HG03378 (cell line): ENCODE results near the gene CBARP.
"Not testable (repeated sequence)": the region's sequence is repeated elsewhere in the genome, so short reads cannot be mapped to it uniquely, and the experiment has no call there.

Experiments used
- ATAC-seq: cut with Tn5 transposase; IDR thresholded peaks from one replicate; pipeline ENCODE4 v1.9.1; 2021; ENCODE audit warnings: mild to moderate bottlenecking, moderate library complexity; ENCODE audit not compliant: unreplicated experiment

Gene CBARP

DNA sequence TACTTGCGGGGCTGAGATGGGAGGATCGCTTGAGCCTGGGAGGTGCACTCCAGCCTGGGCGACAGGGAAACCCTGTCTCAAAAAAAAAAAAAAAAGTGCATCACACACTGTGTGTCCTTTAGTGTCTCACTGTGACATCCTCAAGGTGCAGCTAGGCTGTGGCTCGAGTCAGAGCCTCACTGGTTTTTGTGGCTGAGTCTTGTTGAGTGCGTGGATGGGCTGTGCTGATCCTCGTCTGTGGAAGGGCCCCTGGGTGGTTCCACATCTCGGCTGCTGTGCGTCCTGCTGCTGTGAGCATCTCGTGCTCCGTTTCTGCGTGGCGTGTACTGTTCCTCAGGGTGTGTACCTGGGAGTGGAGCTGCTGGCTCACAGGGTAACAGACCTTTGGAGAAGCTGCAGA is 21.0 kb downstream of the CBARP start:
- ATAC-seq, result no peak

DNA sequence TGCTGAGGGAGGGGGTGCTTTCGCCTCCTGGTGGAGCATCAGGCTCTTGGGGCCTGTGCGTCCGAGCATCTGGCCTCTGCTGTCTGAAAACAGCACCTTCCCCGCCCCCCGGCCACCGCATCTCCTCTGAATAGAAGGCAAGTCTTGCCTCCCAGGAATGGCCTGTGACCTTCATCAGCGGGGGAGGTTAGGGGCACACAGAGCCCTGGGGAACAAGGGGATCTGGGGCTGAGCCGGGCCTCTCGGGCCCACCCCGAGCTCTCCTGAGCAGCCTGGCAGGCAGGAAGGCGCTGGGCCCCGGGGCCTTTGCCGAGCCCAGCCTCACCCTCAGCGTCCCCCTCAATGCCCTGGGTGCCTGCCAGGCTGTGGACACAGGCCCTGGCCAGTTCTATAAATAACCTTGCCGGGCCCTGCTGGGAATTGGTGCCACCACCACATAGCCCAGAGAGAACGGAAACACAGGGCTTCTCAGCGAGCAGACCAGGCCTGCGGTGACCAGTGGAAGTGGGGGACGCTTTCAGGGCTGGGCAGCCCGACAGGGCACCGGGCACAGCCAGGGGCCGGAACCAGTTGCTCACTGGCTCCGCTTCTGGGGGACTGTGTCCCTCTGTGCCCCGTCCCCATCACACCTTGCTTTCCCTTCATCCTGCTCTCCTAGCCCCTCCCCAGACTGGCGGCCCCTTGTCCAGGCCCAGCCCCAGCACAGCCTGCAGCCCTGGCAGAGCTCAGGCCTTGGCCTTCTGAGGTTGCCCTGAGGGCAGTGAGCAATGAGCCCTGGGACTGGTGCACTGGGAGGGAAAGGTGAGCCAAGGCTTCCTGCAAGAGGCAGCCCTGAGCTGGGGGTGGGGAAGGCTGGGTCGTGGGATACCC is 22.7 kb downstream of the CBARP start:
- ATAC-seq, result no peak

DNA sequence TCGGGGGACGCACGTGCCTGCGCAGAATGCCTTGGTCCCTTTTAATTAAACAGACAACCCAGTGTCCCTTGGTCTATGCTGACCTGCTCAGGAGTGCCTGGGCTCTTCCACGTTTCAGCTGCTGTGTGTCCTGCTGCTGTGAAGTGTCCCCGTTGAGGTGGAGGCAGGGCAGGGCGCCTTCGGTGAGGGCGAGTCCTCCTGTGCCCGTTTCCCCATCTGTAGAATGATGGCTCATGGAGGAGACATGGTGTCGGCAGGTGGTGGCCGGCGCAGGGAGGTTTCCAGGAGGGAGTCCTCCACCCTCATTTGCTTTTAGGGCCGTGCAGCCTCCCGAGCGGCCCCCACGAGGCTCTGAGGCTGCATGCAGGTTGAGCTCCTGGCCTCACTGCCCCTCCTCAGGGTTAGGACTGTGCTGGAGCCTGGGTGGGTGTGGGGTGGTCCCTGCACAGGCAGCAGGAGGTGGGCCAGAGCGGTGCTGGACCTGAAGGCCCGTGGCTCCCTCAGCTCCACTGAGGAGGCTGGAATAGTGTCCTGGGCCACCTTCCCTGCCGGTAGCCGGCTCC is 23.4 kb downstream of the CBARP start:
- no peak for ATAC-seq

DNA sequence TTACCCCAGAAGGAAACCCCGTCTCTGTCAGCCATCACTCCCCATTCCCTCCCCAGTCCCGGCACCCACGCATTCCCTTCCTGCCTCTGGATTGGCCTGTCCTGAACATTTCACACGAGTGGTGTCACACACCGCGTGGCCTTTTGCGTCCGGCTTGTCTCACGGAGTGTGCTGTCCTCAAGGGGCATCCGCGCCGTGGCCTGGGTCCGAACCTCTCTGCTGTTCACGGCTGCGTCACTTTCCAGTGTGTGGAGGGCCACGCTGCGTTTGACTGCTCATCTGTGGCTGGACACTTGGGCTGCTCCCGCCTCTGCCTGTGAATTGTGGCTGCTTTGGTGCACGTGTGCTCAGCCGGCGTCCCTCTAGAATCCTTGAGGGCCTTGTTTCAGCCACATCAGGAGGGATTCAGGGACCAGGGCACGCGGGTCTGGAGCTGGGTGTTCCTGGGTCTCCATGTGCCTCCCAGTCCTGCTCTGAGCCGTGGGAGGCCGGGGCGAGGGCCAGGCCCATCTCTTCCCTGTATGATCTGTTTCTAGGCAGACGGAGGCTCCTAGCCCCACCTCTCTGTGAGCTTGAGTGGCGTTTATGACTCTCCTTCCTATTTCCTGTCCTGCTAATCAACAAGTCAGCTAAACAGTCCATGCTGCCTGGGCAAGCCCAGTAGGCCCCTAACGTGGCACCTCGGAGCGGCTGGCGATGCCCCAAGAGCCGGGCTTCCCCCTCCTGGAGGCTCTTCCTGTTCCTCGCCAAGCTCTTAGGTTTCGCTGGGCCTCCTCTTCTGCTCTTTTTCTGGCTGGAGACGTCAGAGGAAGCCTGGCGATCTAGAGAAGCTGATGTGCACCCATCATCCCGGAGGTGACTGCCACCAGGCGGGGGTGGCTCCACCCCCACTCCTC is 24.2 kb downstream of the CBARP start:
- no peak for ATAC-seq

DNA sequence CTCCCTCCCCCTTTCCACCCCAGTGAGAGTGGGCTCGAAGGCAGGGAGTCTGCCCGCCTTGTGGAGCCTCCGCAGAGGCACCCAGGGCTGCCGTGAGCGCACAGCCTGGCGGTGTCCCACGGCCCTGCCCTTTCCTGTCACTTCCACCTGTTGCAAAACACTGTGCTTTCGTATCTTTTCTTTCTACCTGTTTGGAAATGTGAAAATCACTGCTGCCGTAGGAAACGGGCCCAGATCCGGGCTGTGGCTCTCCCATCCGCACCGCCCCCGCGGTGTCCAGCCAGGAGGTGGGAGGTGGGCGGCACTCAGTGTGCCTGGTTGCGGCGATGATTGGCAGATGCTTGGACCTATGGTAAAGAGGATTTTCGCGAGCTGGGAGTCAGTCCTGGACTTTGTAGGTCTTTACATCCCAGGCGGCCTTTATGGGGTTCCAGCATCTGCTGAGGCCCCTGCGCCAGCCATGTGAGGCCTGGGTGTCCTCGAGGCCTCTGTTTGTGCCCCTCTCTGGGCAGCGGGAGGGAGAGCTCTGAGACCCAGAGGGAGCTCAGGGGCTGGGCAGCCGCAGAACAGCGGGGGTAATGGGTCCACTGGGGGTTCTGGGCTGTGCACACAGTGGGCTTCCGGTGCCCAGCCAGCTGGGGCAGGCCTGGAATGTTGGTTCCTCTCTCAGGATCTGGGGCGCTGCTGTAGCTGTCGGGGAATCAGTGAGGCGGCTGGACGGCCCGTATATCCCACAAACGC is 26.1 kb downstream of the CBARP start:
- ATAC-seq, result no peak

DNA sequence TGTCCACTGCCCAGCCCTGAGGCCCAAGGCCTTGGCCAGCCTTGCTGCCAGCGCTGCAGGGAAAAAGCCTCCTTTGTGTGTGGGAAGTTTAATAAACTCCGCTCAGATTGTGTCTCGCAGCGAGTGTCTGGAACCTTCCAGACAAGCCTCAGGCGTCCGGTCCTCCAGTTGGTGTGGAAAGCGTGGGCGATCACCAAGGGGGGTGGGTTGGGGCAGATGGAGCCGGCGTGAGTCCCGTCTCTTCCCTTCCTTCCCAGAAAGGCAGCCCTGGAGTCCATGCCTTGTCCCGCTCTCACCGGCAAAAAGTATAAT is 27.6 kb downstream of the CBARP start:
- ATAC-seq, result no peak

DNA sequence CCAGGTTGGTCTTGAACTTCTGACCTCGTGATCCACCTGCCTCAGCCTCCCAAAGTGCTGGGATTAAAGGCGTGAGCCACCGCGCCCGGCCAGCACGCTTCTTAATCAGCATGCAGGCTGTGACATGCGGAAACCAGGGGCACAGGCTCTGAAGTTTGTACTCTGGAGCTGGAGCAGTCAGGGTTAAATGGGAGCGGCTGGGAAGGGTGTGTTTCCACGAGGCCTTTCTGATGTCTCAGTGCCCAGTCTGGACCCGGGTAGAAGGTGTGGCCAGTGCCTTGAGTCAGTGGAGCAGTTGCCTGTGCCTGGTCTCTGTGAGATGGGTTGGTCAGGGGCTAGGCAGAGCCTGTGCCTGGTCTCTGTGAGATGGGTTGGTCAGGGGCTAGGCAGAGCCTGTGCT is 29.0 kb downstream of the CBARP start:
- not testable (repeated sequence) for ATAC-seq

DNA sequence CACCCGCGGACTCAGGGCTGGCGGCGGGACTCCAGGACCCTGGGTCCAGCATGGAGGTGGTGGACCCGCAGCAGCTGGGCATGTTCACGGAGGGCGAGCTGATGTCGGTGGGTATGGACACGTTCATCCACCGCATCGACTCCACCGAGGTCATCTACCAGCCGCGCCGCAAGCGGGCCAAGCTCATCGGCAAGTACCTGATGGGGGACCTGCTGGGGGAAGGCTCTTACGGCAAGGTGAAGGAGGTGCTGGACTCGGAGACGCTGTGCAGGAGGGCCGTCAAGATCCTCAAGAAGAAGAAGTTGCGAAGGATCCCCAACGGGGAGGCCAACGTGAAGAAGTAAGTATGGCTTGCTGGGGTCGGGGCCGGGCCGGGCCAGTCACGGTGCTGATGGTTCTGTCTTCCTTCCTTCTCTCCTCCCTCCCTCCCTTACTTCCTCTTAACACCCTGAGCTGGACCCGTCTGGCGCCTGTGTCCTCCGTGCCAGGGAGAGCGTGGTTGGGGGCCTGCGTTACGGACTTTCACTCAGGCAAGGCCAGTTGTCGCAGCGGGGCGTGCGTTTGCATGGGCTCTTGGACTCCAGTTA is 30.8 kb downstream of the CBARP start:
- no peak for ATAC-seq

DNA sequence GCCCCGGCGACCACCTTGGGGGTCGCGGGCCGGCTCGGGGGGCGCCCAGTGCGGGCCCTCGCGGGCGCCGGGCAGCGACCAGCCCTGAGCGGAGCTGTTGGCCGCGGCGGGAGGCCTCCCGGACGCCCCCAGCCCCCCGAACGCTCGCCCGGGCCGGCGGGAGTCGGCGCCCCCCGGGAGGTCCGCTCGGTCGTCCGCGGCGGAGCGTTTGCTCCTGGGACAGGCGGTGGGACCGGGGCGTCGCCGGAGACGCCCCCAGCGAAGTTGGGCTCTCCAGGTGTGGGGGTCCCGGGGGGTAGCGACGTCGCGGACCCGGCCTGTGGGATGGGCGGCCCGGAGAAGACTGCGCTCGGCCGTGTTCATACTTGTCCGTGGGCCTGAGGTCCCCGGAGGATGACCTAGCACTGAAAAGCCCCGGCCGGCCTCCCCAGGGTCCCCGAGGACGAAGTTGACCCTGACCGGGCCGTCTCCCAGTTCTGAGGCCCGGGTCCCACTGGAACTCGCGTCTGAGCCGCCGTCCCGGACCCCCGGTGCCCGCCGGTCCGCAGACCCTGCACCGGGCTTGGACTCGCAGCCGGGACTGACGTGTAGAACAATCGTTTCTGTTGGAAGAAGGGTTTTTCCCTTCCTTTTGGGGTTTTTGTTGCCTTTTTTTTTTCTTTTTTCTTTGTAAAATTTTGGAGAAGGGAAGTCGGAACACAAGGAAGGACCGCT is 31.5 kb downstream of the CBARP start:
- ATAC-seq, result no peak

DNA sequence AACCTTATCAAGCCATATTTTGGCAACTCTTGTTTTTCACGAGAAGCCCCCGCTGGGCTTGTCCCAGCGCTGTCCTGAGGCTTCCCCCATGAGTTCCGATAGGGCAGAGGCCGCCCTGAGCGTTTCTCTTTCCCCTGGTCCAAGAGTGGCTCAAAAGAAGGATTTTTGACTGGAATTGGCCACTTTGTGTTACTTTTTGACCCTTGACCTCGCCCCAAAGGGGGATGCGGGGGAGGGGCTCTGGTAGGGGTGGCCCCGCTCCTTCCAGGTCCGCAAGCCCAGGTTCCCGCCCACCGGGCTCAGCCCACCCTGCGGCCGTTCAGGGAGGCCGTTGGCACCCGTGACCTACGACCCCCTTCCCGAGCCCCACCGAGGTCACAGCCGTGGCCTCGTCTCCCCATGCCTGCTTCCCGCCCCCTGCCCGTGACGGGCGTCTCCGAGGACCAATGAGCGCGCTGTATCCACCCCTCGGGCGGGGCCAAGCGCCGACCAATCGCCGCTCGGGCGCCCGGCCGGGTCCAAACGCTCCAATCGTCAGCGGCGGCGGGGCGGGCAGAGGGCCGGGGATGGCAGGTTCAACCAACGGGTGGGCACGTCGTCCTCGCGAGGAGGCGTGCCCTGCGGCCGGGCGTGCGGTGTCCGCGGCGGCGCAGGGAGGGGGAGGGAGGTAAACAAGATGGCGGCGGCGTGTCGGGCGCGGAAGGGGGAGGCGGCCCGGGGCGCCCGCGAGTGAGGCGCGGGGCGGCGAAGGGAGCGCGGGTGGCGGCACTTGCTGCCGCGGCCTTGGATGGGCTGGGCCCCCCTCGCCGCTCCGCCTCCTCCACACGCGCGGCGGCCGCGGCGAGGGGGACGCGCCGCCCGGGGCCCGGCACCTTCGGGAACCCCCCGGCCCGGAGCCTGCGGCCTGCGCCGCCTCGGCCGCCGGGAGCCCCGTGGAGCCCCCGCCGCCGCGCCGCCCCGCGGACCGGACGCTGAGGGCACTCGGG is 32.4 kb downstream of the CBARP start, which contains the start of gene STK11:
TSS of gene STK11 (plus strand) at position 665 of the 986 bp plus-strand sequence. CDS start 1,136 bp downstream, outside the sequence.
- peak; percentile 65 for ATAC-seq

DNA sequence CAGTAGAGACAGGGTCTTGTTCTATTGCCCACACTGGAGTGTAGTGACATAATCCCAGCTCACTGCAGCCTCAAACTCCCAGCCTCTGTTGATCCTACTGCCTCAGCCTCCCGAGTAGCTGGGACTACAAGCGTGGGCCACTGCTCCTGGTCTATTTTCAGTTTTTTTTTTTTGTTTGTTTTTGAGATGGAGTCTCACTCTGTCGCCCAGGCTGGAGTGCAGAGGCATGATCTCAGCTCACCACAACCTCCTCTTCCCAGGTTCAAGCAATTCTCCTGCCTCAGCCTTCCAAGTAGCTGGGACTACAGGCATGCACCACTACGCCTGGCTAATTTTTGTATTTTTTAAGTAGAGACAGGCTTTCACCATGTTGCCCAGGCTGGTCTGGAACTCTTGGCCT is 37.2 kb downstream of the CBARP start:
- ATAC-seq, result not testable (repeated sequence)

DNA sequence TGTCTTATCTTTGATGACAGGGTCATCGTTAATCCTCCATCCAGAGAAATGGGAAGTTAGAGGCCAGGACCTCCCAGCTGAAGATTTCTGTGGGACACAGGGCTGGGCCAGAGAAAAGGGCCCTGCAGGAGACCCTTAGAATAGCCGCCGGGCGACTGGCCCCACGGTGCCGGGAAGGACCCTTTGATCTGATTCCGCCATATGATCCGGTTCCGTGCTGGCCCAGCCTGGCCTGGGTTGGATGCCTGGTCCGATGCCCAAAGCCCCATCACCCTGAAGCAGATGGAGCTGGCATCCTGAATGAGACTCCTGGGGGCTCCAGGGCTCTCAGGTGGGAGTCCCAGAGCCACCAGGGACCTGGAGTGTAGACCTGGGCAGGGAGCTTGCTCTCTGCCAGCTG is 38.3 kb downstream of the CBARP start:
- ATAC-seq, result no peak

DNA sequence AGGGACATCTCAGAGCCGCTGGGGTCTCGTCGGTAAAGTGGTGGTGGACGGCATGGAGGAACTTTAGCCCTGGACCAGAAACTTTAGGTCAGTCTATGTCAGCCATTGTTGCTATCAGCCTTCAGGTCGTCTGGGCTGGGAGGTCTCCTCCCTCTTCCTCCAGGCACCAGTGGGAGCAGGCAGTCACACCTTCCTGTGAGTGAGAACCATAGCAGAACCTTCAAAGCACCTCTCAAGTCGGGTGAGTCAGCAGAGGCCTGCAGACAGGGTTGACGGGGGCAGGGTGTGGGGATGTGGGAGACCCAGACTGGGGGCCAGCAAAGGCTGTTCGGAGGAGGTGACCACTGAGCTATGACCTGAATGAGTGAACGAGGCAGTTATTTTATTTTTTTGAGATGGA is 48.4 kb downstream of the CBARP start:
- ATAC-seq, result no peak

DNA sequence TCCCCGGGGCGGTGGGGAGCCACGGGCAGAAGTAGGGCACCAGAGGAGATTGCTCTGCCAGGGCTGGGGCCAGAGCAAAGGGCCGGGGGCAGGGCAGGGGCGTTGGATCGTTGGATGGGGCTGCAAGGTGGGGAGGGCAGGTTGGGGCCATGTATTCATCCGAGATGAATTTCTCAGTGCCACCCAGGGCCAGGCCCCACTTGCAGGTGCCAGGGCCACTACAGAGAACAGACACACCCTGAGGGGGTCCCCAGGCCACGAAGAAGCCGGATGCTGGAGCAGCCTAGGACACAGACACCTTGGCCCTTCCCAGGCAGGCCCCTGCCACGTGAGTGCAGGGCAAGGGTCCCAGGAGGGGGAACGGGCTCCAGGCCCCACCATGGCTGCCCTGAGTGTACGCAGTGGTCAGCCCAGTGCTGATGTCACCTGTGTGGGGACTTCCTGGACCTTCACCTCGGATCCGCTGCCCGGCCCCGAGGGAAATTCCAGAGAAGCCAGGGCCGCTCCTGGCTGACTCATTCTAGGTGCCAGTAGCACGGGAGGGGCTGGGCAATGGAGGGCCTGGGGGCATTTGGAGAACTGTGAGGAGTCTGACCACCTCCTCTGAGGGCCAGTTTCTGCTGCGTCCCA is 54.1 kb downstream of the CBARP start:
- no peak for ATAC-seq

DNA sequence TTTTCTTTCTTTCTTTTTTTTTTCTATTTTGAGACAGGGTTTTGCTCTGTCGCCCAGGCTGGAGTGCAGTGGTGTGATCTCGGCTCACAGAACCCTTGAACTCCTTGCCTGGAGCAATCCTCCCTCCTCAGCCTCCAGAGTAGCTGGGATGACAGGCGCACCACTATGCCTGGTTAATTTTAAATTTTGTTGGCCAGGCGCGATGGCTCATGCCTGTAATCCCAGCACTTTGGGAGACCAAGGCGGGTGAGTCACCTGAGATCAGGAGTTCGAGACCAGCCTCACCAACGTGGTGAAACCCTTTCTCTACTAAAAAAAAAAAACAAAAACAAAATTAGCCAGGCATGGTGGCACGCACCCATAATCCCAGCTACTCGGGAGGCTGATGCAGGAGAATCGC is 55.1 kb downstream of the CBARP start:
- no peak for ATAC-seq

DNA sequence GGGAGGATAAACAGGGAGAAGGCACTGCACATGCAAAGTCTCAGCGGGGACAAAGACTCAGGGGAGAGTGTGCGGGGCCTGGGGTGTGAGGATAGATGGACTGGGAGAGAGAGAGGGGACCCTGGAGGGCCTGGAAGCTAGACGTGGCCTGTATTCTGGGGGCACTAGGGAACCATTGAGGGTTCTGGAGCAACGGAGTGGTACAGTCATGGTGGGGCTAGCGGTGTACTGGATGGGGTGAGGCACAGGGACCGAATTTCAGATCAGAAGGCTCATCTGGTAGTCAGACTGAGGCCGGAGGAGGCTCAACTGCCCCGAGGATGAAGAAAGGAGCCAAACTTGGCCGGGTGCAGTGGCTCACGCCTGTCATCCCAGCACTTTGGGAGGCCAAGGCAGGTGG is 55.7 kb downstream of the CBARP start:
- ATAC-seq, result no peak

DNA sequence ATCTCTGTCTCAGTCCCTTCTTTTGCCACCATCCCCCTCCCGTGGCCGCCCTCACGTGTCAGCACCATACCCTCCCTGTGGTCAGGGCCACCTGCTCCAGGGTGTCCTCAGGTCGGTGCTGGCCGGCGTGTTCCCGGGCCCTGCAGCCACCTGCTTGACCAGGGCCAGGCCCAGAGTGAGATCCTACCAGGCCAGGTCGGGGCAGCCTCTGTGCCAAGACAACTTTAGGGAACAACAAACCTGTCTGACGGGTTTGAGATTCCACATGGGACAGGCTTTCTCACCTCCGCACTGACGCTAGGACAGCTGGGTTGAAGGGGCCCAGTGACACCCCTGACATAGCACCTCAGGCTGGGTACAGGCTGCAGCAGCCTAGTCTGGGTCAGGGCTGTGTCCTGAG is 56.2 kb downstream of the CBARP start:
- no peak for ATAC-seq
